K562 (cell line): ENCODE results near the gene TTBK1. TPM values are rescaled to one million over a fixed set of nuclear protein-coding genes. Genes with fewer than 3 reads are reported as not detected.

Experiments used
- ATAC-seq: fragments of 200-7000 bp; cut with Tn5 transposase; 3 replicates; pipeline ENCODE4 v1.9.1; 2020; ENCODE audit warnings: moderate library complexity
- BruUV-seq: library from RNA; stranded (reverse); fragments of 400-500 nt; replicated peaks from 2 replicates; lab custom pipeline; 2021; lab: Mats Ljungman, UMichigan
- CTCF ChIA-PET: fragments of 300-600 bp; formaldehyde crosslinking; extraction: SDS; loops from one replicate; lab custom pipeline; 2021; ENCODE audit warnings: low intra/inter-chr PET ratio; lab: Yijun Ruan, JAX
- POLR2A ChIA-PET: fragments of 300-600, 350-650 bp; sonication (Branson Sonifier 250); formaldehyde crosslinking; extraction: SDS; loops from one replicate; lab custom pipeline; 2021; ENCODE audit warnings: antibody characterized with exemption, inconsistent platforms; lab: Yijun Ruan, JAX
- DNase-seq, 4 experiments: peaks; one replicate each; pipeline versions ENCODE4 v3.0.0 to v3.0.0-alpha.2; 2011 to 2018; ENCODE audit warnings: low spot score in 3 of 4, mixed read lengths in 3 of 4; ENCODE audit errors: extremely low read depth in 1 of 4
- FAIRE-seq: peaks from 2 replicates; lab custom pipeline; 2011; peaks lifted over from hg19 to GRCh38; lab: Jason Lieb, UNC
- H2AFZ ChIP-seq: 2 replicates; pipeline ENCODE4 v1.6.0; 2011; ENCODE audit warnings: low read depth, low read length, control low read depth, inconsistent platforms
- H3K27ac ChIP-seq: fragments of 200-600 bp; 3 replicates; pipeline ENCODE4 v1.8.0; 2011; ENCODE audit warnings: low read depth, mild to moderate bottlenecking, control low read depth, inconsistent platforms, low read length, moderate library complexity, mixed read lengths; ENCODE audit errors: extremely low read depth
- H3K27me3 ChIP-seq, 2 experiments: fragments of 300-600 bp in 1 of 2; 2 replicates in 1 of 2; 3 replicates in 1 of 2; pipeline versions ENCODE4 v1.6.0 to v1.8.0; 2011; ENCODE audit warnings: inconsistent platforms in 2 of 2, low read length in 2 of 2, mild to moderate bottlenecking in 1 of 2, mixed read lengths in 1 of 2, moderate library complexity in 1 of 2; ENCODE audit not compliant: control insufficient read depth in 2 of 2, insufficient read depth in 2 of 2
- H3K36me3 ChIP-seq: fragments of 300-600 bp; 3 replicates; pipeline ENCODE4 v1.8.0; 2011; ENCODE audit warnings: mild to moderate bottlenecking, low read length, inconsistent platforms; ENCODE audit not compliant: control insufficient read depth, insufficient read depth
- H3K4me1 ChIP-seq, 2 experiments: fragments of 200-600 bp in 1 of 2; replicated peaks in 1 of 2; 2 replicates in 1 of 2; 3 replicates in 1 of 2; pipeline versions ENCODE4 v1.5.1 to v1.8.0; 2011; ENCODE audit warnings: inconsistent platforms in 2 of 2, low read length in 2 of 2, mild to moderate bottlenecking in 1 of 2, mixed read lengths in 1 of 2, moderate library complexity in 1 of 2; ENCODE audit not compliant: control insufficient read depth in 2 of 2, insufficient read depth in 2 of 2
- H3K4me2 ChIP-seq: 2 replicates; pipeline ENCODE4 v1.6.1; 2011; ENCODE audit warnings: low read length, control low read depth, inconsistent platforms, mixed read lengths; ENCODE audit not compliant: insufficient read depth
- H3K4me3 ChIP-seq: fragments of 200-600 bp; sonication (generic), shearing (Covaris generic); 2 replicates; pipeline ENCODE4 v1.5.1; 2016; ENCODE audit warnings: control low read depth, inconsistent platforms
- H3K79me2 ChIP-seq: fragments of 200-600 bp; 3 replicates; pipeline ENCODE4 v1.8.0; 2011; ENCODE audit warnings: low read length, inconsistent platforms; ENCODE audit not compliant: control insufficient read depth, insufficient read depth
- H3K9ac ChIP-seq, 2 experiments: 2 replicates each; pipeline versions ENCODE4 v1.6.0 to v1.6.1; 2011; ENCODE audit warnings: low read depth in 2 of 2, low read length in 2 of 2, control low read depth in 1 of 2, inconsistent platforms in 1 of 2, mild to moderate bottlenecking in 1 of 2, mixed read lengths in 1 of 2; ENCODE audit not compliant: insufficient read depth in 1 of 2
- H3K9me1 ChIP-seq: one replicate; pipeline ENCODE4 v1.6.0; 2011; ENCODE audit warnings: inconsistent platforms, mild to moderate bottlenecking, low read length, moderate library complexity; ENCODE audit not compliant: control insufficient read depth, insufficient read depth
- H3K9me3 ChIP-seq: replicated peaks from 2 replicates; pipeline ENCODE4 v1.5.1; 2011; ENCODE audit warnings: low read depth, low read length, inconsistent platforms; ENCODE audit not compliant: control insufficient read depth, insufficient read depth
- H4K20me1 ChIP-seq: replicated peaks from 2 replicates; pipeline ENCODE4 v1.6.1; 2011; ENCODE audit warnings: low read length, inconsistent platforms, mixed read lengths; ENCODE audit not compliant: control insufficient read depth, insufficient read depth
- ESRRB ChIP-seq: fragments of 250-450 bp; sonication (Bioruptor Pico); IDR thresholded peaks from 2 replicates; pipeline ENCODE4 v1.5.0; 2020; ENCODE audit warnings: mild to moderate bottlenecking, moderate library complexity, borderline replicate concordance
- ETV6 ChIP-seq, 3 experiments: fragments of 150-350 bp in 1 of 3; sonication (generic) in 1 of 3; formaldehyde crosslinking in 1 of 3; IDR thresholded peaks; 2 replicates each; pipeline versions ENCODE4 v1.6.1 to v1.8.0; 2014 to 2022; ENCODE audit warnings: borderline replicate concordance in 2 of 3, low read depth in 2 of 3, antibody characterized with exemption in 1 of 3, low read length in 1 of 3, mild to moderate bottlenecking in 1 of 3, missing genetic modification reagents in 1 of 3
- FUS ChIP-seq: fragments of 200-400 bp; formaldehyde crosslinking; optimal IDR thresholded peaks from 2 replicates; pipeline ENCODE3; 2017; ENCODE audit warnings: low read depth, low read length
- HNRNPUL1 ChIP-seq: fragments of 200-400 bp; formaldehyde crosslinking; IDR thresholded peaks from 2 replicates; pipeline ENCODE4 v1.6.1; 2017; ENCODE audit warnings: low read length
- KLF6 ChIP-seq: fragments of 250-450 bp; sonication (Bioruptor Pico); IDR thresholded peaks from 2 replicates; pipeline ENCODE4 v1.4.0; 2020; ENCODE audit warnings: mild to moderate bottlenecking, moderate library complexity, borderline replicate concordance
- MBD2 ChIP-seq: sonication (generic); IDR thresholded peaks from 2 replicates; pipeline ENCODE4 v1.6.1; 2016; ENCODE audit warnings: low read depth, borderline replicate concordance
- POLR3A ChIP-seq: IDR thresholded peaks from 2 replicates; pipeline ENCODE4 v1.6.1; 2011; ENCODE audit warnings: borderline replicate concordance, mild to moderate bottlenecking, moderate library complexity; ENCODE audit not compliant: insufficient read length, insufficient read depth; ENCODE audit errors: extremely low read depth
- PPARD ChIP-seq: fragments of 250-450 bp; sonication (Bioruptor Pico); IDR thresholded peaks from 2 replicates; pipeline ENCODE4 v1.8.0; 2022; ENCODE audit warnings: inconsistent platforms, mild to moderate bottlenecking, moderate library complexity
- RBM39 ChIP-seq: fragments of 200-400 bp; formaldehyde crosslinking; optimal IDR thresholded peaks from 2 replicates; pipeline ENCODE3; 2018; ENCODE audit warnings: low read depth, low read length
- SIX5 ChIP-seq, 2 experiments: IDR thresholded peaks; 2 replicates each; pipeline ENCODE4 v1.6.1; 2011; ENCODE audit warnings: low read length in 2 of 2, borderline replicate concordance in 1 of 2, low read depth in 1 of 2, mild to moderate bottlenecking in 1 of 2, moderate library complexity in 1 of 2; ENCODE audit not compliant: insufficient read depth in 1 of 2
- YBX1 ChIP-seq: fragments of 450-650 bp; IDR thresholded peaks from 2 replicates; pipeline ENCODE4 v1.7.1; 2016; ENCODE audit warnings: mild to moderate bottlenecking
- in situ Hi-C: fragments of 300-500 bp; cut with MboI; formaldehyde crosslinking; loops from 4 replicates; pipeline ENCODE4 v1.15.0; 2018; ENCODE audit warnings: inconsistent platforms, mixed read lengths
- intact Hi-C: fragments of 100-400 bp; cut with micrococcal nuclease; formaldehyde crosslinking; loops from 2 replicates; pipeline ENCODE4 v1.14.2; 2022
- polyA plus RNA-seq, 8 experiments: library from polyadenylated mRNA; depleted of rRNA in 4 of 8; stranded (reverse) in 5 of 8; unstranded in 3 of 8; fragments of >200 nt; fragmentation: Nextera tagmentation in 2 of 8; fragmentation: Illumina TruSeq in 1 of 8; extraction: Ambion mirVana in 2 of 8; extraction: Trizol in 1 of 8; gene quantifications; 2 replicates each; pipeline versions ENCODE4 v1.2.1 to v1.2.3, GENCODE V29; 2011 to 2014; ENCODE audit warnings: inconsistent platforms in 1 of 8, missing spikeins in 1 of 8
- total RNA-seq, 7 experiments: library from RNA; depleted of rRNA in 6 of 7; stranded (reverse); fragments of >200 nt in 6 of 7; fragmentation: Illumina TruSeq in 2 of 7; extraction: Trizol in 2 of 7; gene quantifications; 2 replicates each; pipeline versions ENCODE4 v1.2.1 to v1.2.3, GENCODE V29; 2011 to 2021; ENCODE audit warnings: low replicate concordance in 1 of 7
- TF ChIP-seq, protein P1 (sequence below): sonication (generic); formaldehyde crosslinking; IDR thresholded peaks from 2 replicates; pipeline ENCODE4 v1.9.0; 2022; ENCODE audit warnings: mild to moderate bottlenecking, missing genetic modification reagents

TTBK1 gene
- total and polyA plus RNA-seq, 9 of the 15 experiments (the other 6 are each of a cell fraction or from before 2014, with no cell fraction given): not detected

GRCh38 chr6:43271944-43272343 is 28.7 kb downstream of the TTBK1 start:
- Histone ChIP-seq H3K9me1 (no peaks in the 10 kb centered on the region), H3K4me2 (no peak overlapping the region), H3K9ac (no peak overlapping the region), H3K36me3 (no peaks in the 10 kb centered on the region), H3K27ac (no peak overlapping the region), H3K27me3 (peaks cover 21 to 43% of the 10 kb centered on the region in 2 experiments), H2AFZ (no peak overlapping the region), H3K4me3 (no peak overlapping the region), H3K79me2 (no peaks in the 10 kb centered on the region), H4K20me1 (0 out of 2 replicates have a peak, but pooled peaks cover 6% of the 10 kb centered on the region), H3K4me1 (peaks cover 27 to 54% of the 10 kb centered on the region in 2 experiments), H3K9me3 (no peaks in the 10 kb centered on the region)
- no TSS peak for BruUV-seq
- DNase-seq: no peak
- no peak for FAIRE-seq
- no peak for TF ChIP-seq FUS
- no peak for TF ChIP-seq PPARD (CRISPR knock-in tag)
- no peak for TF ChIP-seq MBD2
- no peak for TF ChIP-seq YBX1
- TF ChIP-seq ETV6 (IDR thresholded peaks at IDR 0.05; ENCODE audit: borderline replicate concordance in 1 of 2, low read depth in 2 of 2, low read length in 1 of 2): no peak
- TF ChIP-seq ETV6 (CRISPR knock-in tag; IDR thresholded peaks at IDR 0.05; ENCODE audit: borderline replicate concordance): no peak
- TF ChIP-seq ESRRB (CRISPR knock-in tag): no peak
- TF ChIP-seq KLF6 (CRISPR knock-in tag): no peak
- TF ChIP-seq, protein P1, sequence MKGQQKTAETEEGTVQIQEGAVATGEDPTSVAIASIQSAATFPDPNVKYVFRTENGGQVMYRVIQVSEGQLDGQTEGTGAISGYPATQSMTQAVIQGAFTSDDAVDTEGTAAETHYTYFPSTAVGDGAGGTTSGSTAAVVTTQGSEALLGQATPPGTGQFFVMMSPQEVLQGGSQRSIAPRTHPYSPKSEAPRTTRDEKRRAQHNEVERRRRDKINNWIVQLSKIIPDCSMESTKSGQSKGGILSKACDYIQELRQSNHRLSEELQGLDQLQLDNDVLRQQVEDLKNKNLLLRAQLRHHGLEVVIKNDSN: no peak
- no peak for TF ChIP-seq POLR3A
- TF ChIP-seq HNRNPUL1: no peak
- TF ChIP-seq SIX5 (IDR thresholded peaks at IDR 0.05; ENCODE audit: borderline replicate concordance in 1 of 2, insufficient read depth in 1 of 2, low read depth in 1 of 2, low read length in 2 of 2): no peak
- TF ChIP-seq RBM39: no peak
- ATAC-seq: no peak
- intact Hi-C loops (no loop called here), in situ Hi-C loops (loop anchor here (5.0 kb wide), 1 partner anchor 60 kb away; no protein-coding TSS in a partner anchor)
- CTCF ChIA-PET: interaction anchor here (0.6 kb wide), 2 partner anchors 100 to 263 kb away, joined by 3 to 4 read pairs; no protein-coding TSS in a partner anchor
- POLR2A ChIA-PET: interaction anchor here (0.7 to 1.4 kb wide), 3 partner anchors 9 to 239 kb away, joined by 3 to 4 read pairs (median 3); no protein-coding TSS in a partner anchor
